Type B pancreatic cell (in vitro differentiated cells): ENCODE data around the gene MAP3K2. TPM values are rescaled to one million over a fixed set of nuclear protein-coding genes. Genes with fewer than 3 reads are reported as not detected.
A peak's percentile ranks its signal among the peaks of the same experiment; 100 is the strongest.
"Not testable (repeated sequence)": the region's sequence is repeated elsewhere in the genome, so short reads cannot be mapped to it uniquely, and the experiment has no call there.

Experiments
- DNase-seq: peaks from one replicate; pipeline ENCODE4 v3.0.0; 2021; ENCODE audit warnings: mixed read lengths; ENCODE audit not compliant: unreplicated experiment; ENCODE audit errors: extremely low spot score
- H3K27ac Mint-ChIP-seq: 2 replicates; pipeline ENCODE4 v1.8.0; 2021; ENCODE audit warnings: mild to moderate bottlenecking, mixed read lengths
- H3K27me3 Mint-ChIP-seq: 2 replicates; pipeline ENCODE4 v1.8.0; 2021; ENCODE audit warnings: mixed read lengths
- H3K36me3 Mint-ChIP-seq: 2 replicates; pipeline ENCODE4 v1.8.0; 2021; ENCODE audit warnings: mixed read lengths
- H3K4me1 Mint-ChIP-seq: one replicate; pipeline ENCODE4 v1.8.0; 2021; ENCODE audit warnings: mixed read lengths; ENCODE audit not compliant: unreplicated experiment
- H3K4me3 Mint-ChIP-seq: 2 replicates; pipeline ENCODE4 v1.8.0; 2021; ENCODE audit warnings: mild to moderate bottlenecking, mixed read lengths
- H3K9me3 Mint-ChIP-seq: 2 replicates; pipeline ENCODE4 v1.8.0; 2021; ENCODE audit warnings: mixed read lengths
- total RNA-seq: library from RNA; stranded (reverse); gene quantifications from 2 replicates; pipeline ENCODE4 v1.2.1, GENCODE V29; 2021; ENCODE audit warnings: low replicate concordance
- TF ChIP-seq, protein P1 (sequence below): fragments of 200-600 bp; sonication (generic); conservative IDR thresholded peaks from 2 replicates; pipeline ENCODE4 v1.5.0; 2021; ENCODE audit warnings: antibody characterized with exemption, mild to moderate bottlenecking

MAP3K2 gene
- total RNA-seq, 1 donor from 2014 or later = 30.8 TPM

DNA sequence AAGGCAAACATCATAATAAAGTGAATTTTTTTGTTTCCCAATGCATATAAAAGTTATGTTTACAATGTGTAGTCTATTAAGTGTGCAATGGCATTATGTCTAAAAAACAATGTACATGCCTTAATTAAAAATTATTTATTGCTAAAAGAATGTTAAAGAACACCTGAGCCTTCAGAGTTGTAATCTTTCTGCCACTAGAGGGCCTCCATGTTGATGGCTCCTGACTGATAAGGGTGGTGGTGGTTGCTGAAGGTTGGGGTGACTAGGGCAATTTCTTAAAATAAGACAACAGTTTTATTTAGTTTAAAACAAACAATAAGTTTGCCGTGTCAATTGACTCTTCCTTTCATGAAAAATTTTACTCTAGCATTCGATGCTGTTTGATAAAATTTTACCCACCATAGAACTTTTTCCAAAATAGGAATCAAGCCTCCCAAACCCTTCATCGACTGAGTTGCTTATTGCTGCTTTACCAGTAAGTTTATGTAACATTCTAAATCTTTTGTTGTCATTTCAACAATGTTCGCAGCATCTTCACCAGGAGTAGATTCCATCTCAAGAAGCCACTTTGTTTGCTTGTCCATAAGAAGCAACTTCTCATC is 32.3 kb downstream of the MAP3K2 start:
- H3K27ac Mint-ChIP-seq = no peak overlapping the region
- TF ChIP-seq, protein P1, sequence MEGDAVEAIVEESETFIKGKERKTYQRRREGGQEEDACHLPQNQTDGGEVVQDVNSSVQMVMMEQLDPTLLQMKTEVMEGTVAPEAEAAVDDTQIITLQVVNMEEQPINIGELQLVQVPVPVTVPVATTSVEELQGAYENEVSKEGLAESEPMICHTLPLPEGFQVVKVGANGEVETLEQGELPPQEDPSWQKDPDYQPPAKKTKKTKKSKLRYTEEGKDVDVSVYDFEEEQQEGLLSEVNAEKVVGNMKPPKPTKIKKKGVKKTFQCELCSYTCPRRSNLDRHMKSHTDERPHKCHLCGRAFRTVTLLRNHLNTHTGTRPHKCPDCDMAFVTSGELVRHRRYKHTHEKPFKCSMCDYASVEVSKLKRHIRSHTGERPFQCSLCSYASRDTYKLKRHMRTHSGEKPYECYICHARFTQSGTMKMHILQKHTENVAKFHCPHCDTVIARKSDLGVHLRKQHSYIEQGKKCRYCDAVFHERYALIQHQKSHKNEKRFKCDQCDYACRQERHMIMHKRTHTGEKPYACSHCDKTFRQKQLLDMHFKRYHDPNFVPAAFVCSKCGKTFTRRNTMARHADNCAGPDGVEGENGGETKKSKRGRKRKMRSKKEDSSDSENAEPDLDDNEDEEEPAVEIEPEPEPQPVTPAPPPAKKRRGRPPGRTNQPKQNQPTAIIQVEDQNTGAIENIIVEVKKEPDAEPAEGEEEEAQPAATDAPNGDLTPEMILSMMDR = peak; percentile 71
- peaks cover 6% of the 10 kb centered on the region for H3K4me1 Mint-ChIP-seq
- no peaks in the 10 kb centered on the region for H3K27me3 Mint-ChIP-seq
- no peaks in the 10 kb centered on the region for H3K9me3 Mint-ChIP-seq
- peaks cover 17% of the 10 kb centered on the region for H3K36me3 Mint-ChIP-seq
- H3K4me3 Mint-ChIP-seq = no peak overlapping the region
- no peak for DNase-seq

GRCh38 chr2:127353873-127354676 is 33.7 kb downstream of the MAP3K2 start:
- peaks cover 13% of the 10 kb centered on the region for H3K36me3 Mint-ChIP-seq
- not testable (repeated sequence) for H3K4me3 Mint-ChIP-seq, H3K27me3 Mint-ChIP-seq, H3K27ac Mint-ChIP-seq, H3K4me1 Mint-ChIP-seq, DNase-seq, H3K9me3 Mint-ChIP-seq

DNA sequence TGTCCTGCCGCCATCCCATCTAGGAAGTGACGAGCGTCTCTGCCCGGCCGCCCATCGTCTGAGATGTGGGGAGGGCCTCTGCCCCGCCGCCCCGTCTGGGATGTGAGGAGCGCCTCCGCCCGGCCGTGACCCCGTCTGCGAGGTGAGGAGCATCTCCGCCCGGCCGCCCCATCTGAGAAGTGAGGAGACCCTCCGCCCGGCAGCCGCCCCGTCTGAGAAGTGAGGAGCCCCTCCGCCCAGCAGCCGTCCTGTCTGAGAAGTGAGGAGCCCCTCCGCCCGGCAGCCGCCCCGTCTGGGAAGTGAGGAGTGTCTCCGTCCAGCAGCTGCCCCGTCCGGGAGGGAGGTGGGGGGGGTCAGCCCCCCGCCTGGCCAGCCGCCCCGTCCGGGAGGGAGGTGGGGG is 34.6 kb downstream of the MAP3K2 start:
- H3K9me3 Mint-ChIP-seq, DNase-seq, H3K27me3 Mint-ChIP-seq, H3K4me3 Mint-ChIP-seq, H3K4me1 Mint-ChIP-seq, H3K27ac Mint-ChIP-seq: not testable (repeated sequence)
- peaks cover 13% of the 10 kb centered on the region for H3K36me3 Mint-ChIP-seq

DNA sequence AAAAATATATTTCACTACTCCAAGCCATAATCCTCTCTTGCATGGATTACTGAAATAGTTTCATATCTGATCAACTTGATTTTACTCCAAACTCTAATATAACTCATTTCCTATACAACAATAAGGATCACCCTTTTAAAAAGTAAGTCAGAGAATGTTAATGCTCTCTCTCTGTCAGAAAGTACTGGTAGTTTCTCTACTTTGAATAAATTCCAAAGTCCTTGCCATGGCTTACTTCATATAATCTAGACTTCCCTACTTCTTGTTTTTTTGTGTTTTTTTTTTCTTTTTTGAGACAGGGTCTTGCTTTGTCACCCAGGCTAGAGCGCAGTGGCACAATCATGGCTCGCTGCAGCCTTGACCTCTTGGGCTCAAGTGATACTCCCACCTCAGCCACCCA is 36.2 kb downstream of the MAP3K2 start:
- Mint-ChIP-seq H3K27ac (no peak overlapping the region), H3K27me3 (no peaks in the 10 kb centered on the region), H3K4me1 (peaks cover 6% of the 10 kb centered on the region), H3K4me3 (no peak overlapping the region), H3K9me3 (no peaks in the 10 kb centered on the region), H3K36me3 (peaks cover 13% of the 10 kb centered on the region)
- DNase-seq = no peak
- TF ChIP-seq, protein P1 = no peak

GRCh38 chr2:127348426-127349000 is 39.3 kb downstream of the MAP3K2 start:
- no peak for DNase-seq

DNA sequence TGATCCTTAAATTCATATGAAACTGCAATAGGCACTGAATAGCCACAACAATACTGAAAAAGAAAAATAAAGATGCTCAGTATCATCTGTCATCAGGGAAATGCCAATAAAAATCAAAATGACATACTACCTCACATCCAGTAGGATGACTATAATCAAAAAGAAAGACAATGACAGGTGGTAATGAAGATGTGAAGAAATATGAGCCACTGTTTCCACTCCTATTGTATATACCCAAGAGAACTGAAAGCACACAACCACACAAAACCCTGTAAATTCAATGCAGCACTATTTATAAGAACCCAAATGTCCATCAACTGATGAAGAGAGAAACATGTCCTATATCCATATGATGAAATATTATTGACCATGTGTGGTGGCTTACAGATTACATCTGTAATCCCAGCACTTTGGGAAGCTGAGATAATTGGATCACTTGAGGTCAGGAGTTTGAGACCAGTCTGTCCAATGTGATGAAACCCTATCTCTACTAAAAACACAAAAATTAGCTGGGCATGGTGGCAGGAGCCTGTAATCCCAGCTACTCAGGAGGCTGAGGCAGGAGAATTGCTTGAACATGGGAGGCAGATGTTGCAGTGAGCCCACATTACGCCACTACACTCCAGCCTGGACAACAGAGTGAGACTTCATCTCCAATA is 39.9 kb downstream of the MAP3K2 start:
- Mint-ChIP-seq H3K27me3 (no peaks in the 10 kb centered on the region), H3K4me3 (no peak overlapping the region), H3K4me1 (peaks cover 5% of the 10 kb centered on the region), H3K9me3 (no peaks in the 10 kb centered on the region), H3K27ac (no peak overlapping the region), H3K36me3 (peaks cover 11% of the 10 kb centered on the region)
- TF ChIP-seq, protein P1 = no peak
- no peak for DNase-seq

More at GRCh38 chr2:127348426-127349000, 39.3 kb downstream of the MAP3K2 start:
- Mint-ChIP-seq H3K9me3 (no peaks in the 10 kb centered on the region), H3K27ac (no peak overlapping the region), H3K4me3 (no peak overlapping the region), H3K27me3 (no peaks in the 10 kb centered on the region), H3K36me3 (peaks cover 11% of the 10 kb centered on the region), H3K4me1 (peaks cover 5% of the 10 kb centered on the region)
- TF ChIP-seq, protein P1 = no peak
